SK-N-SH treated with all-trans-retinoic acid at 6 μM for 48 hours (cell line): Measurements from ENCODE around the gene MSN.
A peak's percentile ranks its signal among the peaks of the same experiment; 100 is the strongest.

Experiments used
- ATAC-seq: fragments of 200-7000 bp; cut with Tn5 transposase; 3 replicates; pipeline ENCODE4 v1.9.1; 2020; ENCODE audit warnings: mild to moderate bottlenecking, moderate library complexity
- BACH2 ChIP-seq: fragments of 250-450 bp; sonication (Bioruptor Pico); IDR thresholded peaks from 2 replicates; pipeline ENCODE4 v1.9.0; 2021; ENCODE audit warnings: mild to moderate bottlenecking, borderline replicate concordance
- CREB5 ChIP-seq: fragments of 250-450 bp; sonication (Bioruptor Pico); IDR thresholded peaks from 2 replicates; pipeline ENCODE4 v1.5.1; 2020; ENCODE audit warnings: low read depth, mild to moderate bottlenecking, moderate library complexity
- CSDC2 ChIP-seq: fragments of 250-450 bp; sonication (Bioruptor Pico); IDR thresholded peaks from 2 replicates; pipeline ENCODE4 v1.5.0; 2020; ENCODE audit warnings: mild to moderate bottlenecking, moderate library complexity
- CSRNP3 ChIP-seq: fragments of 250-450 bp; sonication (Bioruptor Pico); IDR thresholded peaks from 2 replicates; pipeline ENCODE4 v1.5.1; 2021; ENCODE audit warnings: mild to moderate bottlenecking, moderate library complexity
- ESRRG ChIP-seq: fragments of 250-450 bp; sonication (Bioruptor Pico); IDR thresholded peaks from 2 replicates; pipeline ENCODE4 v1.6.1; 2021; ENCODE audit warnings: mild to moderate bottlenecking
- ISL1 ChIP-seq: fragments of 250-450 bp; sonication (Bioruptor Pico); IDR thresholded peaks from 2 replicates; pipeline ENCODE4 v2.1.2; 2022; ENCODE audit warnings: mild to moderate bottlenecking, moderate library complexity
- OSR1 ChIP-seq: fragments of 250-450 bp; sonication (Bioruptor Pico); IDR thresholded peaks from 2 replicates; pipeline ENCODE4 v1.8.0; 2022; ENCODE audit warnings: moderate library complexity, mild to moderate bottlenecking, inconsistent platforms
- RARB ChIP-seq: fragments of 250-450 bp; sonication (Bioruptor Pico); IDR thresholded peaks from 2 replicates; pipeline ENCODE4 v1.8.0; 2021; ENCODE audit warnings: mild to moderate bottlenecking, moderate library complexity
- TCF4 ChIP-seq: fragments of 250-450 bp; sonication (Bioruptor Pico); IDR thresholded peaks from 2 replicates; pipeline ENCODE4 v1.8.0; 2021; ENCODE audit warnings: mild to moderate bottlenecking, moderate library complexity, borderline replicate concordance
- TOX ChIP-seq: fragments of 250-450 bp; sonication (Bioruptor Pico); IDR thresholded peaks from 2 replicates; pipeline ENCODE4 v1.8.0; 2021; ENCODE audit warnings: mild to moderate bottlenecking, moderate library complexity, borderline replicate concordance
- ZC3H10 ChIP-seq: fragments of 250-450 bp; sonication (Bioruptor Pico); IDR thresholded peaks from 2 replicates; pipeline ENCODE4 v1.5.1; 2021; ENCODE audit warnings: mild to moderate bottlenecking, moderate library complexity
- ZFP30 ChIP-seq: fragments of 450-650 bp; formaldehyde crosslinking; IDR thresholded peaks from 2 replicates; pipeline ENCODE4 v1.5.0; 2022; ENCODE audit warnings: mild to moderate bottlenecking, moderate library complexity
- ZNF565 ChIP-seq: fragments of 450-650 bp; formaldehyde crosslinking; conservative IDR thresholded peaks from 2 replicates; pipeline ENCODE4 v1.5.0; 2020; ENCODE audit warnings: low read depth, mild to moderate bottlenecking, moderate library complexity
- TF ChIP-seq, protein P1 (sequence below): fragments of 250-450 bp; sonication (Bioruptor Pico); IDR thresholded peaks from 2 replicates; pipeline ENCODE4 v1.5.0; 2020; ENCODE audit warnings: mild to moderate bottlenecking, moderate library complexity
- TF ChIP-seq, protein P2 (sequence below): fragments of 250-450 bp; sonication (Bioruptor Pico); IDR thresholded peaks from 2 replicates; pipeline ENCODE4 v1.8.0; 2021; ENCODE audit warnings: low read depth, mild to moderate bottlenecking, moderate library complexity, borderline replicate concordance
- TF ChIP-seq, protein P3 (sequence below): fragments of 250-450 bp; sonication (Bioruptor Pico); IDR thresholded peaks from 2 replicates; pipeline ENCODE4 v1.8.0; 2020; ENCODE audit warnings: mild to moderate bottlenecking, moderate library complexity, borderline replicate concordance

MSN gene

GRCh38 chrX:65706041-65706828 lies 38.8 kb downstream of the MSN start:
- peak; percentile 58 for ATAC-seq
- no peak for TF ChIP-seq CSRNP3 (CRISPR knock-in tag)
- no peak for TF ChIP-seq TOX (CRISPR knock-in tag)
- TF ChIP-seq CREB5: no peak
- no peak for TF ChIP-seq RARB (CRISPR knock-in tag)
- TF ChIP-seq ZNF565 (CRISPR knock-in tag): no peak
- no peak for TF ChIP-seq BACH2 (CRISPR knock-in tag)
- TF ChIP-seq, protein P1, sequence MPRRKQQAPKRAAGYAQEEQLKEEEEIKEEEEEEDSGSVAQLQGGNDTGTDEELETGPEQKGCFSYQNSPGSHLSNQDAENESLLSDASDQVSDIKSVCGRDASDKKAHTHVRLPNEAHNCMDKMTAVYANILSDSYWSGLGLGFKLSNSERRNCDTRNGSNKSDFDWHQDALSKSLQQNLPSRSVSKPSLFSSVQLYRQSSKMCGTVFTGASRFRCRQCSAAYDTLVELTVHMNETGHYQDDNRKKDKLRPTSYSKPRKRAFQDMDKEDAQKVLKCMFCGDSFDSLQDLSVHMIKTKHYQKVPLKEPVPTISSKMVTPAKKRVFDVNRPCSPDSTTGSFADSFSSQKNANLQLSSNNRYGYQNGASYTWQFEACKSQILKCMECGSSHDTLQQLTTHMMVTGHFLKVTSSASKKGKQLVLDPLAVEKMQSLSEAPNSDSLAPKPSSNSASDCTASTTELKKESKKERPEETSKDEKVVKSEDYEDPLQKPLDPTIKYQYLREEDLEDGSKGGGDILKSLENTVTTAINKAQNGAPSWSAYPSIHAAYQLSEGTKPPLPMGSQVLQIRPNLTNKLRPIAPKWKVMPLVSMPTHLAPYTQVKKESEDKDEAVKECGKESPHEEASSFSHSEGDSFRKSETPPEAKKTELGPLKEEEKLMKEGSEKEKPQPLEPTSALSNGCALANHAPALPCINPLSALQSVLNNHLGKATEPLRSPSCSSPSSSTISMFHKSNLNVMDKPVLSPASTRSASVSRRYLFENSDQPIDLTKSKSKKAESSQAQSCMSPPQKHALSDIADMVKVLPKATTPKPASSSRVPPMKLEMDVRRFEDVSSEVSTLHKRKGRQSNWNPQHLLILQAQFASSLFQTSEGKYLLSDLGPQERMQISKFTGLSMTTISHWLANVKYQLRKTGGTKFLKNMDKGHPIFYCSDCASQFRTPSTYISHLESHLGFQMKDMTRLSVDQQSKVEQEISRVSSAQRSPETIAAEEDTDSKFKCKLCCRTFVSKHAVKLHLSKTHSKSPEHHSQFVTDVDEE: no peak
- no peak for TF ChIP-seq ZC3H10 (CRISPR knock-in tag)
- TF ChIP-seq, protein P2, sequence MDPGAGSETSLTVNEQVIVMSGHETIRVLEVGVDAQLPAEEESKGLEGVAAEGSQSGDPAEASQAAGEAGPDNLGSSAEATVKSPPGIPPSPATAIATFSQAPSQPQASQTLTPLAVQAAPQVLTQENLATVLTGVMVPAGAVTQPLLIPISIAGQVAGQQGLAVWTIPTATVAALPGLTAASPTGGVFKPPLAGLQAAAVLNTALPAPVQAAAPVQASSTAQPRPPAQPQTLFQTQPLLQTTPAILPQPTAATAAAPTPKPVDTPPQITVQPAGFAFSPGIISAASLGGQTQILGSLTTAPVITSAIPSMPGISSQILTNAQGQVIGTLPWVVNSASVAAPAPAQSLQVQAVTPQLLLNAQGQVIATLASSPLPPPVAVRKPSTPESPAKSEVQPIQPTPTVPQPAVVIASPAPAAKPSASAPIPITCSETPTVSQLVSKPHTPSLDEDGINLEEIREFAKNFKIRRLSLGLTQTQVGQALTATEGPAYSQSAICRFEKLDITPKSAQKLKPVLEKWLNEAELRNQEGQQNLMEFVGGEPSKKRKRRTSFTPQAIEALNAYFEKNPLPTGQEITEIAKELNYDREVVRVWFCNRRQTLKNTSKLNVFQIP (CRISPR knock-in tag): no peak
- no peak for TF ChIP-seq TCF4 (CRISPR knock-in tag)
- TF ChIP-seq, protein P3, sequence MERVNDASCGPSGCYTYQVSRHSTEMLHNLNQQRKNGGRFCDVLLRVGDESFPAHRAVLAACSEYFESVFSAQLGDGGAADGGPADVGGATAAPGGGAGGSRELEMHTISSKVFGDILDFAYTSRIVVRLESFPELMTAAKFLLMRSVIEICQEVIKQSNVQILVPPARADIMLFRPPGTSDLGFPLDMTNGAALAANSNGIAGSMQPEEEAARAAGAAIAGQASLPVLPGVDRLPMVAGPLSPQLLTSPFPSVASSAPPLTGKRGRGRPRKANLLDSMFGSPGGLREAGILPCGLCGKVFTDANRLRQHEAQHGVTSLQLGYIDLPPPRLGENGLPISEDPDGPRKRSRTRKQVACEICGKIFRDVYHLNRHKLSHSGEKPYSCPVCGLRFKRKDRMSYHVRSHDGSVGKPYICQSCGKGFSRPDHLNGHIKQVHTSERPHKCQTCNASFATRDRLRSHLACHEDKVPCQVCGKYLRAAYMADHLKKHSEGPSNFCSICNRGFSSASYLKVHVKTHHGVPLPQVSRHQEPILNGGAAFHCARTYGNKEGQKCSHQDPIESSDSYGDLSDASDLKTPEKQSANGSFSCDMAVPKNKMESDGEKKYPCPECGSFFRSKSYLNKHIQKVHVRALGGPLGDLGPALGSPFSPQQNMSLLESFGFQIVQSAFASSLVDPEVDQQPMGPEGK: no peak
- TF ChIP-seq ISL1 (CRISPR knock-in tag): no peak
- no peak for TF ChIP-seq ZFP30

DNA sequence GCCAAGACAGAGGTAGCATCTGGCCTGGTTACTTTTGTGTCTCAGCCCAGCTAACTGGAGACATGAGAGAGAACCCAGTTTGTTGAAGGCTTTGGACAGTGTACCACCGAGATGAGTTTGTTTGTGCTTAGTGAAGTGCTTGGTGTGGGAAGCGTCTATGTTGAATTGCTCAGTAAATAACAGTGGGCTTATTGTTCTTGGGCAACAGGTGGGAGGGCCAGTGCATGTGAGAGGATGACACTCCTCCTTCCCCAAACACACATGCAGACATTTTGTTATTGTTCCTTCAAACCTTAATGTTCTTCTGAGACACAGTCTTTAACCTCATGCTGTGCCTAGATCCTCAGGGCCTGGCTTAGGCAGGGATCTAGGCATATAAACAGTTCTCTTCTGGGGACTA lies 39.7 kb downstream of the MSN start:
- no peak for ATAC-seq
- TF ChIP-seq CREB5 (no peak), ESRRG (CRISPR knock-in tag) (no peak), RARB (CRISPR knock-in tag) (no peak), OSR1 (CRISPR knock-in tag) (no peak), CSDC2 (CRISPR knock-in tag) (no peak)
- TF ChIP-seq, protein P1: no peak
